ENCODE data around the gene GATA3.

GATA3 gene

GRCh38 chr10:8102708-8103401 is 48.4 kb downstream of the GATA3 start:
- no peak overlapping the region for H3K4me3 Mint-ChIP-seq
- no peak for DNase-seq (ENCODE audit: low spot score)
- H3K4me1 Mint-ChIP-seq (ENCODE audit: low read depth), result peaks cover 7% of the 10 kb centered on the region
- peaks cover 6% of the 10 kb centered on the region for H3K36me3 Mint-ChIP-seq (ENCODE audit: low read depth)
- H3K27me3 Mint-ChIP-seq (ENCODE audit: low read depth), result no peaks in the 10 kb centered on the region
- H3K27ac Mint-ChIP-seq, result no peak overlapping the region
- no peaks in the 10 kb centered on the region for H3K9me3 Mint-ChIP-seq

- H3K36me3 Mint-ChIP-seq (ENCODE audit: low read depth), result peaks cover 3% of the 10 kb centered on the region
- H3K4me3 Mint-ChIP-seq, result no peak overlapping the region
- no peaks in the 10 kb centered on the region for H3K27me3 Mint-ChIP-seq (ENCODE audit: low read depth)
- no peaks in the 10 kb centered on the region for H3K9me3 Mint-ChIP-seq
- no peak overlapping the region for H3K27ac Mint-ChIP-seq
- peaks cover 7% of the 10 kb centered on the region for H3K4me1 Mint-ChIP-seq (ENCODE audit: low read depth)
- DNase-seq (ENCODE audit: low spot score), result no peak
These were observed 49.1 kb downstream of the GATA3 start for GRCh38 chr10:8103543-8103942.

GRCh38 chr10:8104005-8104404 is 49.5 kb downstream of the GATA3 start:
- Mint-ChIP-seq H3K27ac (no peak overlapping the region), H3K4me1 (ENCODE audit: low read depth) (peaks cover 7% of the 10 kb centered on the region), H3K9me3 (no peaks in the 10 kb centered on the region), H3K27me3 (ENCODE audit: low read depth) (no peaks in the 10 kb centered on the region), H3K4me3 (no peak overlapping the region), H3K36me3 (ENCODE audit: low read depth) (peaks cover 3% of the 10 kb centered on the region)
- no peak for DNase-seq (ENCODE audit: low spot score)

GRCh38 chr10:8104721-8105120 is 50.2 kb downstream of the GATA3 start:
- Mint-ChIP-seq H3K4me3 (no peak overlapping the region), H3K9me3 (no peaks in the 10 kb centered on the region), H3K27me3 (ENCODE audit: low read depth) (no peaks in the 10 kb centered on the region), H3K36me3 (ENCODE audit: low read depth) (peaks cover 2% of the 10 kb centered on the region), H3K4me1 (ENCODE audit: low read depth) (peaks cover 7% of the 10 kb centered on the region), H3K27ac (no peak overlapping the region)
- no peak for DNase-seq (ENCODE audit: low spot score)

GRCh38 chr10:8105932-8106331 is 51.4 kb downstream of the GATA3 start:
- Mint-ChIP-seq H3K27ac (no peak overlapping the region), H3K4me1 (ENCODE audit: low read depth) (peaks cover 2% of the 10 kb centered on the region), H3K4me3 (no peak overlapping the region), H3K36me3 (ENCODE audit: low read depth) (no peaks in the 10 kb centered on the region), H3K9me3 (no peaks in the 10 kb centered on the region), H3K27me3 (ENCODE audit: low read depth) (no peaks in the 10 kb centered on the region)
- DNase-seq (ENCODE audit: low spot score), result no peak

GRCh38 chr10:8112230-8112905 is 57.9 kb downstream of the GATA3 start:
- Mint-ChIP-seq H3K27me3 (ENCODE audit: low read depth) (no peaks in the 10 kb centered on the region), H3K27ac (no peak overlapping the region), H3K4me1 (ENCODE audit: low read depth) (no peaks in the 10 kb centered on the region), H3K9me3 (no peaks in the 10 kb centered on the region), H3K36me3 (ENCODE audit: low read depth) (no peaks in the 10 kb centered on the region), H3K4me3 (no peak overlapping the region)
- DNase-seq (ENCODE audit: low spot score), result no peak

GRCh38 chr10:8112942-8113442 is 58.5 kb downstream of the GATA3 start:
- H3K4me1 Mint-ChIP-seq (ENCODE audit: low read depth), result no peaks in the 10 kb centered on the region
- H3K9me3 Mint-ChIP-seq, result no peaks in the 10 kb centered on the region
- H3K27ac Mint-ChIP-seq, result no peak overlapping the region
- H3K36me3 Mint-ChIP-seq (ENCODE audit: low read depth), result no peaks in the 10 kb centered on the region
- H3K4me3 Mint-ChIP-seq, result no peak overlapping the region
- H3K27me3 Mint-ChIP-seq (ENCODE audit: low read depth), result no peaks in the 10 kb centered on the region
- no peak for DNase-seq (ENCODE audit: low spot score)

- H3K27me3 Mint-ChIP-seq (ENCODE audit: low read depth), result no peaks in the 10 kb centered on the region
- no peak for DNase-seq (ENCODE audit: low spot score)
- H3K4me3 Mint-ChIP-seq, result no peak overlapping the region
- H3K36me3 Mint-ChIP-seq (ENCODE audit: low read depth), result no peaks in the 10 kb centered on the region
- no peak overlapping the region for H3K27ac Mint-ChIP-seq
- no peaks in the 10 kb centered on the region for H3K9me3 Mint-ChIP-seq
- no peaks in the 10 kb centered on the region for H3K4me1 Mint-ChIP-seq (ENCODE audit: low read depth)
These were observed 59.1 kb downstream of the GATA3 start for GRCh38 chr10:8113616-8114015.

- Mint-ChIP-seq H3K4me1 (ENCODE audit: low read depth) (no peaks in the 10 kb centered on the region), H3K36me3 (ENCODE audit: low read depth) (no peaks in the 10 kb centered on the region), H3K9me3 (no peaks in the 10 kb centered on the region), H3K27ac (no peak overlapping the region), H3K4me3 (no peak overlapping the region), H3K27me3 (ENCODE audit: low read depth) (no peaks in the 10 kb centered on the region)
- no peak for DNase-seq (ENCODE audit: low spot score)
These were observed 60.5 kb downstream of the GATA3 start for GRCh38 chr10:8114741-8115617.

GRCh38 chr10:8115618-8115980 is 61.1 kb downstream of the GATA3 start:
- Mint-ChIP-seq H3K9me3 (no peaks in the 10 kb centered on the region), H3K27me3 (ENCODE audit: low read depth) (no peaks in the 10 kb centered on the region), H3K27ac (no peak overlapping the region), H3K4me3 (no peak overlapping the region), H3K4me1 (ENCODE audit: low read depth) (no peaks in the 10 kb centered on the region), H3K36me3 (ENCODE audit: low read depth) (no peaks in the 10 kb centered on the region)
- DNase-seq (ENCODE audit: low spot score), result no peak

- no peak overlapping the region for H3K27ac Mint-ChIP-seq
- H3K36me3 Mint-ChIP-seq (ENCODE audit: low read depth), result no peaks in the 10 kb centered on the region
- no peaks in the 10 kb centered on the region for H3K9me3 Mint-ChIP-seq
- H3K4me3 Mint-ChIP-seq, result no peak overlapping the region
- no peak for DNase-seq (ENCODE audit: low spot score)
- peaks cover under 1% of the 10 kb centered on the region for H3K27me3 Mint-ChIP-seq (ENCODE audit: low read depth)
- H3K4me1 Mint-ChIP-seq (ENCODE audit: low read depth), result peaks cover 5% of the 10 kb centered on the region
These were observed 62.0 kb downstream of the GATA3 start for GRCh38 chr10:8116474-8116873.

GRCh38 chr10:8116926-8117493 is 62.5 kb downstream of the GATA3 start:
- DNase-seq (ENCODE audit: low spot score), result no peak
- H3K27me3 Mint-ChIP-seq (ENCODE audit: low read depth), result peaks cover 4% of the 10 kb centered on the region

GRCh38 chr10:8121201-8121890 is 66.9 kb downstream of the GATA3 start:
- H3K36me3 Mint-ChIP-seq (ENCODE audit: low read depth), result peaks cover under 1% of the 10 kb centered on the region
- no peak overlapping the region for H3K4me3 Mint-ChIP-seq
- no peak overlapping the region for H3K27ac Mint-ChIP-seq
- no peak for DNase-seq (ENCODE audit: low spot score)
- no peaks in the 10 kb centered on the region for H3K9me3 Mint-ChIP-seq
- peaks cover 4% of the 10 kb centered on the region for H3K27me3 Mint-ChIP-seq (ENCODE audit: low read depth)
- H3K4me1 Mint-ChIP-seq (ENCODE audit: low read depth), result peaks cover 13% of the 10 kb centered on the region

More at GRCh38 chr10:8116926-8117493, 62.5 kb downstream of the GATA3 start:
- H3K36me3 Mint-ChIP-seq (ENCODE audit: low read depth), result no peaks in the 10 kb centered on the region
- peaks cover 8% of the 10 kb centered on the region for H3K4me1 Mint-ChIP-seq (ENCODE audit: low read depth)
- no peak overlapping the region for H3K4me3 Mint-ChIP-seq
- H3K27ac Mint-ChIP-seq, result no peak overlapping the region
- no peaks in the 10 kb centered on the region for H3K9me3 Mint-ChIP-seq
